A549 (cell line): ENCODE measurements around the gene LEFTY1. TPM values are rescaled to one million over a fixed set of nuclear protein-coding genes. Genes with fewer than 3 reads are reported as not detected.

Source experiments
- ATAC-seq, 2 experiments: fragments of 200-7000 bp in 1 of 2; fragments of >200 bp in 1 of 2; cut with Nextera tagmentation in 1 of 2; cut with Tn5 transposase in 1 of 2; 3 replicates each; pipeline versions ENCODE4 v1.8.0 to v1.9.1; 2018 to 2020; ENCODE audit warnings: mild to moderate bottlenecking in 1 of 2, moderate library complexity in 1 of 2
- CTCF ChIA-PET: fragments of 300-600 bp; sonication (Branson Sonifier 250); formaldehyde crosslinking; extraction: SDS; loops from one replicate; lab custom pipeline; 2021; ENCODE audit warnings: antibody characterized with exemption, inconsistent platforms; lab: Yijun Ruan, JAX
- POLR2A ChIA-PET: fragments of 350-600 bp; formaldehyde crosslinking; extraction: SDS; loops from one replicate; lab custom pipeline; 2021; ENCODE audit warnings: antibody characterized with exemption, inconsistent platforms; lab: Yijun Ruan, JAX
- DNase-seq, 2 experiments: peaks; one replicate each; pipeline versions ENCODE4 v3.0.0 to v3.0.0-alpha.2; 2011 to 2016; ENCODE audit warnings: low read depth in 1 of 2, low spot score in 1 of 2
- FAIRE-seq: peaks from 2 replicates; lab custom pipeline; 2011; peaks lifted over from hg19 to GRCh38; lab: Jason Lieb, UNC
- H3K27ac ChIP-seq, 2 experiments: fragments of >200 bp; sonication (Bioruptor Twin); formaldehyde crosslinking; 3 replicates each; pipeline ENCODE4 v1.5.1; 2016 to 2017
- H3K4me1 ChIP-seq: fragments of >200 bp; sonication (Bioruptor Twin); formaldehyde crosslinking; 3 replicates; pipeline ENCODE4 v1.6.1; 2016
- H3K4me2 ChIP-seq: fragments of >200 bp; sonication (Bioruptor Twin); formaldehyde crosslinking; 3 replicates; pipeline ENCODE4 v1.6.1; 2016
- H3K4me3 ChIP-seq: fragments of >200 bp; sonication (Bioruptor Twin); formaldehyde crosslinking; 3 replicates; pipeline ENCODE4 v1.5.1; 2016
- H3K9me3 ChIP-seq: fragments of >200 bp; sonication (Bioruptor Twin); formaldehyde crosslinking; 3 replicates; pipeline ENCODE4 v1.6.1; 2016
- ATOH8 ChIP-seq: fragments of 250-450 bp; sonication (Bioruptor Pico); IDR thresholded peaks from 2 replicates; pipeline ENCODE4 v1.5.0; 2020; ENCODE audit warnings: low read depth, mild to moderate bottlenecking, moderate library complexity
- CBX8 ChIP-seq: fragments of 200-600 bp; sonication (generic); IDR thresholded peaks from 2 replicates; pipeline ENCODE4 v1.6.1; 2016
- CHD4 ChIP-seq: fragments of 200-600 bp; sonication (generic); IDR thresholded peaks from 2 replicates; pipeline ENCODE4 v1.6.1; 2016; ENCODE audit warnings: antibody characterized with exemption, mild to moderate bottlenecking, borderline replicate concordance
- EHMT2 ChIP-seq: fragments of 200-600 bp; sonication (generic); IDR thresholded peaks from 2 replicates; pipeline ENCODE4 v1.6.1; 2016; ENCODE audit warnings: antibody characterized with exemption, low read depth, mild to moderate bottlenecking, moderate library complexity
- HEYL ChIP-seq: fragments of 250-450 bp; sonication (Bioruptor Pico); IDR thresholded peaks from 2 replicates; pipeline ENCODE4 v1.8.0; 2021; ENCODE audit warnings: mild to moderate bottlenecking, moderate library complexity
- HMGXB4 ChIP-seq: fragments of 250-450 bp; sonication (Bioruptor Pico); IDR thresholded peaks from 2 replicates; pipeline ENCODE4 v1.5.0; 2021; ENCODE audit warnings: mild to moderate bottlenecking, moderate library complexity, borderline replicate concordance
- HOXA7 ChIP-seq: fragments of 250-450 bp; sonication (Bioruptor Pico); IDR thresholded peaks from 2 replicates; pipeline ENCODE4 v1.5.0; 2020; ENCODE audit warnings: mild to moderate bottlenecking, moderate library complexity
- HOXB5 ChIP-seq: fragments of 250-450 bp; sonication (Bioruptor Pico); IDR thresholded peaks from 2 replicates; pipeline ENCODE4 v1.5.0; 2020; ENCODE audit warnings: mild to moderate bottlenecking, moderate library complexity
- JUN ChIP-seq, 2 experiments: fragments of >200 bp; sonication (Bioruptor Twin); formaldehyde crosslinking; IDR thresholded peaks; 2 replicates in 1 of 2; 3 replicates in 1 of 2; pipeline ENCODE4 v1.6.1; 2016 to 2017
- KDM1A ChIP-seq: fragments of 200-600 bp; sonication (generic); IDR thresholded peaks from 2 replicates; pipeline ENCODE4 v1.6.1; 2016; ENCODE audit warnings: low read depth, mild to moderate bottlenecking
- KDM5A ChIP-seq: fragments of 200-600 bp; sonication (generic); IDR thresholded peaks from 2 replicates; pipeline ENCODE4 v1.6.1; 2016; ENCODE audit warnings: antibody characterized with exemption, mild to moderate bottlenecking
- NPAS2 ChIP-seq: fragments of 250-450 bp; sonication (Bioruptor Pico); IDR thresholded peaks from 2 replicates; pipeline ENCODE4 v1.8.0; 2022; ENCODE audit warnings: mild to moderate bottlenecking, moderate library complexity, borderline replicate concordance
- PHF8 ChIP-seq: fragments of 200-600 bp; sonication (generic); IDR thresholded peaks from 2 replicates; pipeline ENCODE4 v1.6.1; 2016; ENCODE audit warnings: low read depth, mild to moderate bottlenecking, antibody characterized with exemption, moderate library complexity, borderline replicate concordance
- RARB ChIP-seq: fragments of 250-450 bp; sonication (Bioruptor Pico); IDR thresholded peaks from 2 replicates; pipeline ENCODE4 v1.8.0; 2021; ENCODE audit warnings: mild to moderate bottlenecking, moderate library complexity
- RCOR1 ChIP-seq: fragments of 150-350 bp; IDR thresholded peaks from 2 replicates; pipeline ENCODE4 v1.6.1; 2014; ENCODE audit warnings: antibody characterized with exemption, low read length, low read depth
- RNF2 ChIP-seq: fragments of 200-600 bp; sonication (generic); IDR thresholded peaks from 2 replicates; pipeline ENCODE4 v1.6.1; 2016; ENCODE audit warnings: low read depth, mild to moderate bottlenecking, antibody characterized with exemption, moderate library complexity, borderline replicate concordance
- USF2 ChIP-seq: fragments of 450-650 bp; IDR thresholded peaks from 2 replicates; pipeline ENCODE4 v1.6.1; 2014; ENCODE audit warnings: antibody characterized with exemption
- ZFP36 ChIP-seq: fragments of 450-650 bp; IDR thresholded peaks from 2 replicates; pipeline ENCODE4 v1.6.1; 2014; ENCODE audit warnings: borderline replicate concordance; ENCODE audit not compliant: partially characterized antibody
- ZNF302 ChIP-seq: fragments of 250-450 bp; sonication (Bioruptor Pico); IDR thresholded peaks from 2 replicates; pipeline ENCODE4 v1.9.0; 2021; ENCODE audit warnings: inconsistent platforms, mild to moderate bottlenecking, moderate library complexity
- WGBS: methylation state at CpG from one replicate; pipeline ENCODE4 v1.1.6; 2017; ENCODE audit errors: missing lambda C conversion rate; 5-methylcytosine and 5-hydroxymethylcytosine counted together
- polyA plus RNA-seq, 4 experiments: library from polyadenylated mRNA; depleted of rRNA in 3 of 4; stranded (reverse); fragments of >200 nt; fragmentation: RNase III in 1 of 4; extraction: RNeasy Plus Mini Kit Qiagen cat#74134 plus additional on column Dnase treatment in 1 of 4; gene quantifications; 2 replicates in 3 of 4; 3 replicates in 1 of 4; pipeline ENCODE4 v1.2.3, GENCODE V29; 2011 to 2017

Gene LEFTY1
- polyA plus RNA-seq, 2 of the 4 experiments (the other 2 are of a cell fraction), result 0.10 to 1.00 TPM

GRCh38 chr1:225862581-225862950 is 26.4 kb downstream of the LEFTY1 start:
- no peak for FAIRE-seq
- TF ChIP-seq CHD4 (no peak), ZFP36 (no peak), KDM5A (no peak), CBX8 (no peak), HMGXB4 (CRISPR knock-in tag) (no peak), JUN (IDR thresholded peaks at IDR 0.05) (no peak), ATOH8 (CRISPR knock-in tag) (no peak), USF2 (no peak), HEYL (CRISPR knock-in tag) (no peak), HOXB5 (CRISPR knock-in tag) (no peak), EHMT2 (no peak), RNF2 (no peak)
- Histone ChIP-seq H3K4me1 (peaks cover 14% of the 10 kb centered on the region), H3K4me2 (no peak overlapping the region), H3K27ac (no peak overlapping the region), H3K4me3 (no peak overlapping the region), H3K9me3 (no peaks in the 10 kb centered on the region)
- ChIA-PET CTCF (interaction anchor here (1.0 to 1.7 kb wide), 3 partner anchors 8 to 91 kb away, joined by 3 to 5 read pairs (median 3); no protein-coding TSS in a partner anchor), POLR2A (no interaction called here)
- DNase-seq, result no peak
- ATAC-seq, result no peak
- 92% methylated on average over 13 of the region's 13 CpGs for WGBS

- DNase-seq, result no peak
Observed at GRCh38 chr1:225861834-225862580, 26.9 kb downstream of the LEFTY1 start.

GRCh38 chr1:225860876-225861441 is 28.0 kb downstream of the LEFTY1 start:
- TF ChIP-seq HOXA7 (CRISPR knock-in tag) (no peak), RCOR1 (no peak), ZNF302 (CRISPR knock-in tag) (no peak)
- TF ChIP-seq, all 56 proteins: peak for 0
- POLR2A ChIA-PET, result no interaction called here
- FAIRE-seq, result no peak

More at GRCh38 chr1:225861834-225862580, 26.9 kb downstream of the LEFTY1 start:
- no peak for TF ChIP-seq PHF8
- no peak for TF ChIP-seq KDM1A
- TF ChIP-seq HEYL (CRISPR knock-in tag), result no peak
- TF ChIP-seq NPAS2 (CRISPR knock-in tag), result no peak
- no peak for TF ChIP-seq ZFP36
- TF ChIP-seq RARB (CRISPR knock-in tag), result no peak
- WGBS, result 91% methylated on average over 12 of the region's 13 CpGs
- Histone ChIP-seq H3K4me2 (no peak overlapping the region), H3K9me3 (no peaks in the 10 kb centered on the region), H3K4me3 (no peak overlapping the region), H3K27ac (no peak overlapping the region), H3K4me1 (peaks cover 14% of the 10 kb centered on the region)
- FAIRE-seq, result no peak
- ChIA-PET POLR2A (no interaction called here), CTCF (interaction anchor here (0.6 to 7.2 kb wide), 10 partner anchors 8 to 387 kb away, joined by 3 to 30 read pairs (median 4); partner anchors contain the start of gene TMEM63A)
- ATAC-seq, result no peak

More at GRCh38 chr1:225860876-225861441, 28.0 kb downstream of the LEFTY1 start:
- WGBS, result 87% methylated on average over 7 of the region's 7 CpGs
- H3K9me3 ChIP-seq, result no peaks in the 10 kb centered on the region
- H3K4me1 ChIP-seq, result peaks cover 14% of the 10 kb centered on the region
- H3K27ac ChIP-seq, result no peak overlapping the region
- CTCF ChIA-PET, result interaction anchor here (0.6 to 7.2 kb wide), 11 partner anchors 9 to 386 kb away, joined by 3 to 30 read pairs (median 4); partner anchors contain the start of gene TMEM63A
- no peak overlapping the region for H3K4me2 ChIP-seq
- DNase-seq (no peak), ATAC-seq (no peak)
- H3K4me3 ChIP-seq, result no peak overlapping the region
